Loucy (cell line): ENCODE measurements around the gene PIK3CD.

Experiments
- H2AFZ ChIP-seq: fragments of 200-600 bp; sonication (generic); 2 replicates; pipeline ENCODE4 v1.6.0; 2016; ENCODE audit warnings: antibody characterized with exemption, mild to moderate bottlenecking, low read length, moderate library complexity
- H3F3A ChIP-seq: fragments of 200-600 bp; 2 replicates; pipeline ENCODE4 v1.6.0; 2016; ENCODE audit warnings: antibody characterized with exemption, low read depth, mild to moderate bottlenecking
- H3K27me3 ChIP-seq: fragments of 200-600 bp; sonication (generic); 2 replicates; pipeline ENCODE4 v1.6.1; 2014; ENCODE audit warnings: low read length, mild to moderate bottlenecking; ENCODE audit not compliant: insufficient read depth, poor library complexity, severe bottlenecking
- H3K36me3 ChIP-seq: fragments of 200-600 bp; sonication (generic); 2 replicates; pipeline ENCODE4 v1.6.1; 2016; ENCODE audit warnings: low read length; ENCODE audit not compliant: insufficient read depth
- H3K4me1 ChIP-seq: fragments of 200-600 bp; sonication (generic); 2 replicates; pipeline ENCODE4 v1.5.1; 2014; ENCODE audit warnings: low read length, mild to moderate bottlenecking; ENCODE audit not compliant: insufficient read depth, poor library complexity, severe bottlenecking
- H3K4me2 ChIP-seq: fragments of 200-600 bp; sonication (generic); 2 replicates; pipeline ENCODE4 v1.6.0; 2014; ENCODE audit warnings: antibody characterized with exemption, low read length, low read depth, mild to moderate bottlenecking; ENCODE audit not compliant: poor library complexity, severe bottlenecking
- H3K4me3 ChIP-seq: fragments of 200-600 bp; sonication (generic); 2 replicates; pipeline ENCODE4 v1.5.1; 2014; ENCODE audit warnings: low read length, mild to moderate bottlenecking, mixed read lengths; ENCODE audit not compliant: poor library complexity, severe bottlenecking
- H3K79me2 ChIP-seq: fragments of 200-600 bp; sonication (generic); 2 replicates; pipeline ENCODE4 v1.6.1; 2014; ENCODE audit warnings: low read length; ENCODE audit not compliant: insufficient read depth
- H3K9ac ChIP-seq: fragments of 200-600 bp; sonication (generic); 2 replicates; pipeline ENCODE4 v1.6.0; 2014; ENCODE audit warnings: mild to moderate bottlenecking, low read depth, low read length, moderate library complexity; ENCODE audit not compliant: poor library complexity, severe bottlenecking
- H3K9me2 ChIP-seq: fragments of 200-600 bp; sonication (generic); replicated peaks from 2 replicates; pipeline ENCODE4 v1.6.1; 2016; ENCODE audit warnings: low read depth, low read length, mixed read lengths
- H3K9me3 ChIP-seq: fragments of 200-600 bp; sonication (generic); 2 replicates; pipeline ENCODE4 v1.6.1; 2014; ENCODE audit warnings: mild to moderate bottlenecking, antibody characterized with exemption, low read length, low read depth; ENCODE audit not compliant: insufficient read depth
- H4K20me1 ChIP-seq: fragments of 200-600 bp; sonication (generic); 2 replicates; pipeline ENCODE4 v1.6.0; 2014; ENCODE audit warnings: antibody characterized with exemption, low read length, mild to moderate bottlenecking; ENCODE audit not compliant: insufficient read depth, poor library complexity, severe bottlenecking
- CTCF ChIP-seq: fragments of 200-600 bp; sonication (generic); conservative IDR thresholded peaks from 2 replicates; pipeline ENCODE4 v1.5.1; 2014; ENCODE audit warnings: mild to moderate bottlenecking, antibody characterized with exemption, low read length
- EZH2phosphoT487 ChIP-seq: fragments of 200-600 bp; IDR thresholded peaks from 2 replicates; pipeline ENCODE4 v1.6.1; 2018; ENCODE audit warnings: antibody characterized with exemption, mild to moderate bottlenecking, moderate library complexity, borderline replicate concordance

PIK3CD gene

GRCh38 chr1:9755441-9755995, 104.0 kb downstream of the PIK3CD start:
- Histone ChIP-seq H3K4me3 (no peak overlapping the region), H3K36me3 (peaks cover 48% of the 10 kb centered on the region), H3F3A (no peaks in the 10 kb centered on the region), H3K9me3 (no peaks in the 10 kb centered on the region), H3K9me2 (no peaks in the 10 kb centered on the region), H3K4me1 (no peaks in the 10 kb centered on the region), H3K79me2 (peaks cover 27% of the 10 kb centered on the region; the same call in 1 of the 2 replicates), H3K4me2 (no peak overlapping the region), H2AFZ (no peak overlapping the region), H3K27me3 (no peaks in the 10 kb centered on the region), H4K20me1 (no peaks in the 10 kb centered on the region), H3K9ac (no peak overlapping the region)
- TF ChIP-seq CTCF = no peak
- TF ChIP-seq EZH2phosphoT487 = no peak

- Histone ChIP-seq H3K9ac (no peak overlapping the region), H3K9me3 (no peaks in the 10 kb centered on the region), H3K36me3 (peaks cover 27% of the 10 kb centered on the region), H3K79me2 (peaks cover 32% of the 10 kb centered on the region; the same call in 1 of the 2 replicates), H3K27me3 (no peaks in the 10 kb centered on the region), H4K20me1 (no peaks in the 10 kb centered on the region), H3F3A (no peaks in the 10 kb centered on the region), H3K9me2 (no peaks in the 10 kb centered on the region), H2AFZ (no peak overlapping the region), H3K4me1 (no peaks in the 10 kb centered on the region), H3K4me3 (no peak overlapping the region), H3K4me2 (no peak overlapping the region)
- TF ChIP-seq CTCF (no peak), EZH2phosphoT487 (no peak)
Measured at GRCh38 chr1:9758559-9759121, 107.1 kb downstream of the PIK3CD start.

- Histone ChIP-seq H2AFZ (no peak overlapping the region), H3K4me1 (no peaks in the 10 kb centered on the region), H3K4me2 (no peak overlapping the region), H3K27me3 (no peaks in the 10 kb centered on the region), H3K9me2 (no peaks in the 10 kb centered on the region), H4K20me1 (no peaks in the 10 kb centered on the region), H3F3A (no peaks in the 10 kb centered on the region), H3K9ac (no peak overlapping the region), H3K36me3 (peaks cover 14% of the 10 kb centered on the region), H3K9me3 (no peaks in the 10 kb centered on the region), H3K4me3 (no peak overlapping the region), H3K79me2 (peaks cover 44% of the 10 kb centered on the region; the same call in 1 of the 2 replicates)
- TF ChIP-seq EZH2phosphoT487 = no peak
Measured at GRCh38 chr1:9759939-9760338, 108.4 kb downstream of the PIK3CD start.

GRCh38 chr1:9760824-9761223, 109.3 kb downstream of the PIK3CD start:
- no peak overlapping the region for H3K4me2 ChIP-seq
- H3K36me3 ChIP-seq = peaks cover 10% of the 10 kb centered on the region; the same call in 1 of the 2 replicates
- TF ChIP-seq CTCF = no peak
- TF ChIP-seq EZH2phosphoT487 = no peak
- H4K20me1 ChIP-seq = no peaks in the 10 kb centered on the region
- no peak overlapping the region for H3K4me3 ChIP-seq
- no peaks in the 10 kb centered on the region for H3K9me2 ChIP-seq
- H3K9ac ChIP-seq = no peak overlapping the region
- H2AFZ ChIP-seq = no peak overlapping the region
- H3K79me2 ChIP-seq = peaks cover 35% of the 10 kb centered on the region; the same call in 1 of the 2 replicates
- H3F3A ChIP-seq = no peaks in the 10 kb centered on the region
- no peaks in the 10 kb centered on the region for H3K9me3 ChIP-seq
- H3K27me3 ChIP-seq = no peaks in the 10 kb centered on the region
- no peaks in the 10 kb centered on the region for H3K4me1 ChIP-seq
